Fibroblast of villous mesenchyme (primary cell): Measurements from ENCODE around the gene SYNPO. TPM values are rescaled to one million over a fixed set of nuclear protein-coding genes. Genes with fewer than 3 reads are reported as not detected.

Source experiments
- DNase-seq: peaks from one replicate; pipeline ENCODE4 v3.0.0-alpha.2; 2010; ENCODE audit warnings: low read depth
- H3K4me3 ChIP-seq: 2 replicates; pipeline ENCODE4 v1.5.1; 2011; ENCODE audit warnings: low read depth, mild to moderate bottlenecking, low read length
- total RNA-seq: library from RNA; depleted of rRNA; stranded (reverse); fragments of >200 nt; gene quantifications from 2 replicates; pipeline ENCODE4 v1.2.3, GENCODE V29; 2012
- TF ChIP-seq, protein P1 (sequence below): IDR thresholded peaks from 2 replicates; pipeline ENCODE4 v1.5.1; 2012; ENCODE audit warnings: low read depth, mild to moderate bottlenecking, low read length; ENCODE audit not compliant: insufficient read depth

SYNPO gene
- total RNA-seq, 1 donor: 7.3 TPM

DNA sequence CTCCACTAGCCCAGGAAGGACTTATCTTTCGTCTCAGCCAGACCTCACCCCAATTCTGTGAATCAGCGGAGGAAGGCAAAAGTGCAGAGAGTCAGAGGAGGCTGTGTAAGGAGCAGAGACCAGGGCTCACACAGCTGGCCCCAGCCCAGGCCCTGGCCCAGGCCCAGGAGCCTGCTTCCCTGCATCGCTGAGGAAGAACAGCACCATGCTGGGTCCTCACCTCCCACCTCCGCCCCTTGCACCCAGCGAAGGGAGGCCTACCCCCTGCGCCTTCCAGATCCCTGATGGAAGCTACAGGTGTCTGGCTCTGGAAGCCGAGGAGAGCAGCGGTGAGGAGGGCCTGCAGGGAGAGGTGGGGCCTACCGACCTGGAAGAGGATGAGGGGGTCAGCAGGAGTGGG is 22.3 kb upstream of the SYNPO start:
- TF ChIP-seq, protein P1, sequence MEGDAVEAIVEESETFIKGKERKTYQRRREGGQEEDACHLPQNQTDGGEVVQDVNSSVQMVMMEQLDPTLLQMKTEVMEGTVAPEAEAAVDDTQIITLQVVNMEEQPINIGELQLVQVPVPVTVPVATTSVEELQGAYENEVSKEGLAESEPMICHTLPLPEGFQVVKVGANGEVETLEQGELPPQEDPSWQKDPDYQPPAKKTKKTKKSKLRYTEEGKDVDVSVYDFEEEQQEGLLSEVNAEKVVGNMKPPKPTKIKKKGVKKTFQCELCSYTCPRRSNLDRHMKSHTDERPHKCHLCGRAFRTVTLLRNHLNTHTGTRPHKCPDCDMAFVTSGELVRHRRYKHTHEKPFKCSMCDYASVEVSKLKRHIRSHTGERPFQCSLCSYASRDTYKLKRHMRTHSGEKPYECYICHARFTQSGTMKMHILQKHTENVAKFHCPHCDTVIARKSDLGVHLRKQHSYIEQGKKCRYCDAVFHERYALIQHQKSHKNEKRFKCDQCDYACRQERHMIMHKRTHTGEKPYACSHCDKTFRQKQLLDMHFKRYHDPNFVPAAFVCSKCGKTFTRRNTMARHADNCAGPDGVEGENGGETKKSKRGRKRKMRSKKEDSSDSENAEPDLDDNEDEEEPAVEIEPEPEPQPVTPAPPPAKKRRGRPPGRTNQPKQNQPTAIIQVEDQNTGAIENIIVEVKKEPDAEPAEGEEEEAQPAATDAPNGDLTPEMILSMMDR: no peak
- DNase-seq: peak; percentile 42
- H3K4me3 ChIP-seq: no peak overlapping the region

DNA sequence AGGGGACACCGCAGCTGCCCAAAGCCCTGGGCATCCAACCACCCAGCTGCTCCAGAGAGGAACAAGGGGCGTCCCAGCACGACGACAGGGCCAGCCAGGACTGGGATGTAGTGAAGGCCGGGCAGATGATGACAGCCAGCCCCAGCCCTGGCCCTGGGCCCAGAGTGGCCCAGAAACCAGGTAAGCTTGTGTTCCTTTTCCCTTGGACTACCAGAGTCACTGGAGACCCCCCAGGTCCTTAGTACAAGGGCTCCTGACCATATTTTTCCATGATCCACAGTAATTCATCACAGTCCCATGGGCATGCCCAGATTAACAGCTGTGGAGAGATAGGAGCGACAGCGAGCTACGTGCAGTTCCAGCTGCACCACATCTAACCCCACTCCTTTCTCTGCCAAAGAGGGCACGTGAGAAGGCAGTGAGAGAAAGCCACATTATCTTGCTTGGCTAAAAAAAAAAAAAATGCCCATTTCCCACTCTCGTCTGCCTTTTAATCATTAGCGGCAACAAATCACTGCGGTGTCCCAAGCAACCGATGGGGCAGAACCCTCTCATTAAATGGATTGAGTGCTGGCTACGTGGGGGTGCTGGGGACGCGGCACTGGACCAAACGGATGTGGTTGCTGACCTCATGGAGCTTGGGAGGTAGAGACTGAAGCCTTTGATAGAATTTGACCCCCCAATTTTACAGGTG is 21.7 kb upstream of the SYNPO start:
- no peak overlapping the region for H3K4me3 ChIP-seq
- TF ChIP-seq, protein P1: no peak
- DNase-seq: peak; percentile 85

DNA sequence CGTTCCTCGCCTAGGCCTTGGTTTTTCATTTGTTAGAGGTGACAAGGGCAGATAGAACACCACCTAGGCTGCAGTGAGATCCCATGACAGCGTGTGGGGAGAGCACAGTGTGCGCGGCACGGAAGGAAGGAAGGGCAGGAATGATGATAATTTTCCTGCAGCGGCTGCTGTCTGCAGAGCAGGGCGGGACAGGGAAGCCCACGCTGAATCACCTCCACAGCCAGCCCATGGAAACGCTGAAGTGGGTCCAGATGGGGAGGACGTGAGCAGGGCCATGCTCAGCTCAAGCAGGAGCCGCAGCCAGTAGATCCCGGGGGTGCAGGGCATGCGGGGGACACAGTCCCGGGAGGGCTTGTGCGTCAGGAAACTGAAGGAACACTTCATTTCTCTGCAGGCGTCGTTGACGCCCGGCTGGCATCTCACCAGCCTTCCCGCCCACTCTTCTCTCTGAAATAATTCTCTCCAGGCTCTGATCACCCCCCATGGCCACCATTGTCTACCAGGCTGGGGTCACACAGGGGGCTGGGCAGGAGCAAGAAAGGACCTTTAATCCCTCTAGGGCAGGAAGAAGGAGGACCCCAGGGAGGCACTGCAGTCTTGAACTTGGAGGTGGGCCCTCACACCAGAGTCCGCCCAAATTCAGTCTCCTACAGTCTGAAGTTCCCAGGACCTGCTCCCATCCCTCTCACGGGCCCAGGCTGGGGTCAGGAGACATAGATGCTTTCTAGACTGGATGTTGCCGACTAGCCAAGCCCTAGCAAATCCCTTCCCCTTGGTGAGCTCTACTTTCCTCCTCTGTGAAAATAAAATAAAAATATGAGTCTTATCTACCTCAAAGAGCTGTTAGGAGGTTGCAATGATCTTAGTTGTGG is 20.9 kb upstream of the SYNPO start:
- H3K4me3 ChIP-seq: no peak overlapping the region
- TF ChIP-seq, protein P1: no peak
- peak; percentile 49 for DNase-seq

DNA sequence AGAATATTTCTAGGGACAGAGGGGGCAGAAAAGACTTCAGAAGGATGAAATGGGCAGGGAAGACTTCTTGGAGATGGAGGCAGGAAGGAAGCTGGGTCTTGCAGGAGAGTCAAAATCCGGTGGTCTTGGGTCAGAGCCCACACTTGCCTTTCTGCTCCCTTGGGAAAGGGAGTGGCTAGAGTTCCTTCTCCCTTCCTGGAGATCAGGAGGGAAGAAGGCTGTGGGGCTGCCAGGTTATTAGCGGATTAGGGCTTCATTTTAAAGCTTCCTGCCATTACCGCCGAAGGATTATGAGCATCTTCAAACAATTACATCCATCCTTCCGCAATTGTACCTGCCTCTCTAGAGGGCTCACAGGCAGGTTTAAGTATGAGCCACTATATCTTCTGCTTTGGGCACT is 19.2 kb upstream of the SYNPO start:
- TF ChIP-seq, protein P1: no peak
- H3K4me3 ChIP-seq: no peak overlapping the region
- no peak for DNase-seq

DNA sequence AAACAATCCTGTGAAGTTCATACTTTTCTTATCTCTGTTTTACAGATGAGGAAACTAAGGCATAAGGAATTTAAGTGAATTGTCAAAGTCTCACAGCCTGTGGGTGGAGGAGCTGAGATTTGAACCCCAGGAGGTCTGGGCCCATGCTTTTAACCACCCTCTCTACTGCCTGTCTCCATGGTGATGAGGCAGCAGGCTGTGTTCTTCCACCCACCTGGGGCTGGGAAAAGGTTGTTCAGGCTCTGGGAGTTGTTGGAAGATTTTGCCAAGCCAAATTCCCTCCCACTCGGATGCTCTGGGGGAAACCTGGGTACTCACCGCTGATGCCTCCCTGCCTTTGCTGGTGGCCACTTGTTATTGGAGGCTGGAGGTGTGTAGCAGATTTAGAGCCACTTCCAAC is 18.3 kb upstream of the SYNPO start:
- H3K4me3 ChIP-seq: no peak overlapping the region
- peak; percentile 42 for DNase-seq
- TF ChIP-seq, protein P1: no peak

DNA sequence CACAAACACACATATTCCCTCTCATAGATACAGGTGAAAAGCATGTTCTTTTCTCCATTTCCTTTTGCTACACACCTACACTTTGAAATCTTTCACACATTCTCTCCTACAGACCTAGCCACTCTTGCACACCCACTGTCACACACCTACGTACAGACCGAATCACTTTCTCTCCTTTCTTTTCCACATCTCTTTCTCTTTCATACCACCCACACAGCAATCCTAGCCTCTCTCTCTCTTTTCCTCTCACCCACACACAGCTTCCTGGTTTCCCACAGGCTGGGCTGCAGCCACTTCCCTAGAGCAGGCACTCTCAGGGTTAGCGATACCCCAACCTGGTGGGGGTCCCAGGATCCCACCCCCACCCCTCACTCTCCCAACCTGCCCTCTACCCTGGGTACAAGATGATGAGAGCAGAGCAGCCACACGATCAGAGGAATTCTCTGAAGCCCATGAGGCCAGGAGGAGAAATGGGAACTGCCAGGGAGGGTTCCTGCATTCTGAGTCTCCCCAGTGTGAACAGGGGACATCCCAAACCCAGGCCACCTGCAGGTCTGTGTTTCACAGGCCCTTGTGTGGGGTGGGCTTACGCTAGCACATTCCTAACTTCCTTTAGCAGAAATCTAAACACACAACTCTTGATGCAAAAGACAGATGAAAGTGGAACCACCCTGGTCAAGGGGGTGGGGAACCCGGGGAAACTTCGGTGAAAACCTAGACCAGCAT is 17.1 kb upstream of the SYNPO start:
- no peak overlapping the region for H3K4me3 ChIP-seq
- TF ChIP-seq, protein P1: no peak
- DNase-seq: no peak
